HepG2 (cell line): ENCODE measurements around the gene EIF3B. TPM values are rescaled to one million over a fixed set of nuclear protein-coding genes. Genes with fewer than 3 reads are reported as not detected.
A peak's percentile ranks its signal among the peaks of the same experiment; 100 is the strongest.

Source experiments
- ATAC-seq: fragments of 200-7000 bp; cut with Tn5 transposase; 3 replicates; pipeline ENCODE4 v1.9.1; 2020; ENCODE audit warnings: mild to moderate bottlenecking, moderate library complexity
- BruUV-seq: library from RNA; stranded (reverse); fragments of 400-500 nt; replicated peaks from 2 replicates; lab custom pipeline; 2021; lab: Mats Ljungman, UMichigan
- CTCF ChIA-PET: fragments of 300-600 bp; formaldehyde crosslinking; extraction: SDS; loops from one replicate; lab custom pipeline; 2021; ENCODE audit warnings: low total read pairs, inconsistent platforms, low intra/inter-chr PET ratio; lab: Yijun Ruan, JAX
- POLR2A ChIA-PET: fragments of 350-600 bp; sonication (Branson Sonifier 250); formaldehyde crosslinking; loops from one replicate; lab custom pipeline; 2020; ENCODE audit warnings: antibody characterized with exemption, inconsistent platforms; lab: Yijun Ruan, JAX
- DNase-seq: peaks from one replicate; pipeline ENCODE4 v3.0.0-alpha.2; 2015; ENCODE audit warnings: low spot score
- FAIRE-seq: peaks from 3 replicates; lab custom pipeline; 2011; peaks lifted over from hg19 to GRCh38; lab: Jason Lieb, UNC
- H2AFZ ChIP-seq: one replicate; pipeline ENCODE4 v1.6.1; 2011; ENCODE audit warnings: low read length, inconsistent platforms
- H3K27ac ChIP-seq: fragments of 300-600 bp; 3 replicates; pipeline ENCODE4 v1.8.0; 2011; ENCODE audit warnings: mixed run types, mild to moderate bottlenecking, mixed read lengths, low read length, inconsistent platforms; ENCODE audit not compliant: insufficient read depth; ENCODE audit errors: extremely low read length
- H3K27me3 ChIP-seq, 2 experiments: fragments of 200-600 bp in 1 of 2; 2 replicates in 1 of 2; 3 replicates in 1 of 2; pipeline versions ENCODE4 v1.6.0 to v1.8.0; 2011; ENCODE audit warnings: low read length in 2 of 2, mild to moderate bottlenecking in 2 of 2, moderate library complexity in 2 of 2, inconsistent platforms in 1 of 2; ENCODE audit not compliant: insufficient read depth in 2 of 2, control insufficient read depth in 1 of 2
- H3K36me3 ChIP-seq, 2 experiments: fragments of 200-600 bp in 1 of 2; replicated peaks in 1 of 2; 2 replicates in 1 of 2; 3 replicates in 1 of 2; pipeline versions ENCODE4 v1.5.1 to v1.8.0; 2011; ENCODE audit warnings: low read length in 2 of 2, inconsistent platforms in 1 of 2; ENCODE audit not compliant: insufficient read depth in 2 of 2, control insufficient read depth in 1 of 2
- H3K4me1 ChIP-seq: 2 replicates; pipeline ENCODE4 v1.5.1; 2012; ENCODE audit warnings: low read length, inconsistent platforms; ENCODE audit not compliant: insufficient read depth
- H3K4me2 ChIP-seq: 2 replicates; pipeline ENCODE4 v1.6.0; 2011; ENCODE audit warnings: low read depth, low read length, inconsistent platforms
- H3K4me3 ChIP-seq, 3 experiments: fragments of 200-600 bp in 1 of 3; sonication (generic), shearing (Covaris generic) in 1 of 3; replicated peaks in 1 of 3; 2 replicates each; pipeline ENCODE4 v1.5.1; 2011 to 2016; ENCODE audit warnings: low read length in 3 of 3, inconsistent platforms in 2 of 3, low read depth in 2 of 3, mild to moderate bottlenecking in 2 of 3, control low read depth in 1 of 3, mixed read lengths in 1 of 3; ENCODE audit not compliant: insufficient read depth in 1 of 3
- H3K79me2 ChIP-seq: one replicate; pipeline ENCODE4 v1.6.1; 2011; ENCODE audit warnings: low read length, inconsistent platforms; ENCODE audit not compliant: insufficient read depth
- H3K9ac ChIP-seq: 2 replicates; pipeline ENCODE4 v1.6.0; 2011; ENCODE audit warnings: mild to moderate bottlenecking, low read depth, low read length, inconsistent platforms; ENCODE audit not compliant: insufficient read depth
- H3K9me3 ChIP-seq: 2 replicates; pipeline ENCODE4 v1.5.1; 2012; ENCODE audit warnings: mild to moderate bottlenecking, low read length
- H4K20me1 ChIP-seq: 2 replicates; pipeline ENCODE4 v1.6.0; 2011; ENCODE audit warnings: inconsistent platforms, mild to moderate bottlenecking, low read length, moderate library complexity; ENCODE audit not compliant: insufficient read depth
- AGO2 ChIP-seq: fragments of 200-400 bp; formaldehyde crosslinking; optimal IDR thresholded peaks from 2 replicates; pipeline ENCODE3; 2017; ENCODE audit warnings: mild to moderate bottlenecking, low read depth, low read length, moderate library complexity
- CENPBD1 ChIP-seq: sonication (generic); formaldehyde crosslinking; IDR thresholded peaks from 2 replicates; pipeline ENCODE4 v1.8.0; 2022; ENCODE audit warnings: missing genetic modification reagents, low read depth, mild to moderate bottlenecking, borderline replicate concordance
- FOXA3 ChIP-seq: IDR thresholded peaks from 2 replicates; pipeline ENCODE4 v1.6.1; 2016; ENCODE audit warnings: missing genetic modification reagents, missing compliant biosample characterization
- TBX3 ChIP-seq: fragments of 450-650 bp; IDR thresholded peaks from 2 replicates; pipeline ENCODE4 v1.6.1; 2017; ENCODE audit warnings: antibody characterized with exemption, mild to moderate bottlenecking, inconsistent platforms, borderline replicate concordance
- XBP1 ChIP-seq: sonication (generic); formaldehyde crosslinking; IDR thresholded peaks from 2 replicates; pipeline ENCODE4 v1.5.0; 2020; ENCODE audit warnings: missing genetic modification reagents
- ZNF317 ChIP-seq: sonication (generic); formaldehyde crosslinking; IDR thresholded peaks from 2 replicates; pipeline ENCODE4 v1.5.0; 2020; ENCODE audit warnings: mild to moderate bottlenecking, missing genetic modification reagents
- ZNF572 ChIP-seq: sonication (generic); formaldehyde crosslinking; IDR thresholded peaks from 2 replicates; pipeline ENCODE4 v1.5.1; 2020; ENCODE audit warnings: mild to moderate bottlenecking, missing genetic modification reagents
- ZNF674 ChIP-seq: sonication (generic); formaldehyde crosslinking; IDR thresholded peaks from 2 replicates; pipeline ENCODE4 v1.5.0; 2020; ENCODE audit warnings: low read depth, mild to moderate bottlenecking, missing genetic modification reagents
- ZSCAN12 ChIP-seq: sonication (generic); formaldehyde crosslinking; IDR thresholded peaks from 2 replicates; pipeline ENCODE4 v1.9.0; 2021; ENCODE audit warnings: mild to moderate bottlenecking, missing genetic modification reagents
- WGBS: methylation state at CpG from one replicate; pipeline ENCODE4 v1.1.6; 2017; ENCODE audit warnings: low lambda C conversion rate; 5-methylcytosine and 5-hydroxymethylcytosine counted together
- in situ Hi-C: cut with HindIII; loops from 2 replicates; pipeline ENCODE4 v1.10.0; 2017; ENCODE audit warnings: low pct_unique_long_range_greater_than_20kb; ENCODE audit not compliant: extremely low pct_ligation_motif_present
- intact Hi-C: fragments of 100-400 bp; cut with micrococcal nuclease; formaldehyde crosslinking; loops from one replicate; pipeline ENCODE4 v1.10.0; 2022; ENCODE audit not compliant: unreplicated experiment
- polyA plus RNA-seq, 8 experiments: library from polyadenylated mRNA; depleted of rRNA in 3 of 8; stranded (reverse) in 7 of 8; unstranded in 1 of 8; fragments of >200 nt; fragmentation: Illumina TruSeq in 4 of 8; extraction: Trizol in 4 of 8; gene quantifications; 2 replicates each; pipeline versions ENCODE4 v1.2.1 to v1.2.3, GENCODE V29; 2011 to 2016; ENCODE audit warnings: low read depth in 4 of 8, missing spikeins in 1 of 8, mixed read lengths in 1 of 8; ENCODE audit not compliant: insufficient read depth in 1 of 8
- total RNA-seq, 5 experiments: library from RNA; depleted of rRNA; stranded (reverse); fragments of >200 nt; fragmentation: Illumina TruSeq; extraction: Trizol; gene quantifications; 2 replicates each; pipeline ENCODE4 v1.2.3, GENCODE V29; 2016; ENCODE audit warnings: low read depth in 1 of 5
- TF ChIP-seq, protein P1 (sequence below): sonication (generic); formaldehyde crosslinking; IDR thresholded peaks from 2 replicates; pipeline ENCODE4 v1.4.0; 2020; ENCODE audit warnings: missing genetic modification reagents
- TF ChIP-seq, protein P2 (sequence below): sonication (generic); formaldehyde crosslinking; IDR thresholded peaks from 2 replicates; pipeline ENCODE4 v1.4.0; 2020; ENCODE audit warnings: missing genetic modification reagents; ENCODE audit errors: not compliant biosample characterization
- TF ChIP-seq, protein P3 (sequence below): IDR thresholded peaks from 2 replicates; pipeline ENCODE4 v1.6.1; 2016; ENCODE audit warnings: mild to moderate bottlenecking, missing biosample characterization, missing genetic modification reagents

The EIF3B gene
- total and polyA plus RNA-seq, 2 of the 13 experiments (the other 11 are each of a cell fraction or from before 2014, with no cell fraction given) = 92.2 to 241 TPM

DNA sequence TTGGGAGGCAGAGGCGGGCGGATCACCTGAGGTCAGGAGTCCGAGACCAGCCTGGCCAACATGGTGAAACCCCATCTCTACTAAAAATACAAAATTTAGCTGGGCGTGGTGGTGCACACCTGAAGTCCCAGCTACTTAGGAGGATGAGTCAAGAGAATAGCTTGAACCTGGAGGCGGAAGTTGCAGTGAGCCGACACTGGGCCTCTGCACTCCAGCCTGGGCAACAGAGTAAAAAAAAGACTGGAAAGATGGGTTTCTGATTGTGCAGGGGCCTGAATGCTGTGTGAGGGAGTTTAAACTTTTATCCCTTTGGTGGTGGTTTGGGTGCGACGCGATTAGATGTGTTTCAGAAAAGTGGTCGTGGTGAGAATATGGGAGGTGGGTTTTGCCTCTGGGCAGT, 50.6 kb downstream of the EIF3B start:
- POLR2A ChIA-PET = interaction anchor here (2.7 kb wide), 1 partner anchor 7 kb away, joined by 23 read pairs; no protein-coding TSS in a partner anchor
- Histone ChIP-seq H3K9me3 (no peaks in the 10 kb centered on the region), H3K9ac (no peak overlapping the region), H3K4me3 (peak overlapping the region in 1 of 3 experiments; percentile 80; a peak in 2 of 6 replicates), H3K4me2 (peak overlapping the region; percentile 81), H3K27ac (no peak overlapping the region), H3K36me3 (no peaks in the 10 kb centered on the region), H2AFZ (no peak overlapping the region), H3K79me2 (peaks cover 34% of the 10 kb centered on the region), H4K20me1 (peaks cover 8% of the 10 kb centered on the region; the same call in 1 of the 2 replicates), H3K4me1 (peaks cover 44% of the 10 kb centered on the region), H3K27me3 (no peaks in the 10 kb centered on the region)
- intact Hi-C loops = no loop called here
- no peak for TF ChIP-seq ZNF317 (CRISPR knock-in tag)
- peak; percentile 2 for TF ChIP-seq AGO2
- TF ChIP-seq ZNF674 = no peak
- WGBS = 97% methylated on average over 10 of the region's 10 CpGs
- CTCF ChIA-PET = no interaction called here
- BruUV-seq = no TSS peak
- no peak for DNase-seq
- in situ Hi-C loops = no loop called here
- FAIRE-seq = no peak
- no peak for ATAC-seq

DNA sequence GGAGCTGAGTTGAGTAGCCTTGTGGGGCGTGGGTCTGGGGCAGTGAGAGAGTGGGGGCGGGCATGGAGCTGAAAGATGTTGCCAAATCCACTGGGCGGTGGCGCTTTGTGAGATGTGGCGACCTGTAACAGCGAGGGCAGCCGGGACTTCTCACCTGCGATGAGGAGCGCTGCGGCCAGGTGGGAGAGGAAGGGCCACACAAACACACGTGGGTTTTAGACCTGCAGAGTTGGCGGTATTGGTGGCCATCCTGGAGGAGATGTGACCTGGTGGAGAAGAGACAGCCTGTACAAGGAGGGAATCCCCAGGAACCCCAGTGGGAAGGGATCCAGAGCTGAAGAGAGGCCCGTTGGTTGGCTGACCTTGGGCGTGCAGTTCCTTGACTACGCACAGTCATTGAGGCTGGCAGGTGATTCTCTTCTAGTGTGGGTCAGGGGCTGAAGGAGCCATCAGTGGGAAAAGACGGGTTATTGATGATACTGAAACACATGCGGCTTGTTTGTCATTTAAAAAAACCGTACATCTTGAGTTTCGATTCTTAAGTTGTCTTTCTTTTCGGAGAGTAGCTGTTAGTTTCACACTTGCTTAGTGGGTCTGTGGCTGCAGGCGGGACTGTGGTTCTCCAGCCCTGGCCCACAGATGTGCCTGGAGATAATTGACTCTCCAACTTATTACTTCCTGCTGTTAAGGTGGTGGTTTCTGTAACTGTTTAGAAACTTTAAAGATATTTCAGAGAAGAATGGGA, 51.1 kb downstream of the EIF3B start:
- Histone ChIP-seq H3K27me3 (no peaks in the 10 kb centered on the region), H2AFZ (no peak overlapping the region), H3K9me3 (no peaks in the 10 kb centered on the region), H3K4me3 (peak overlapping the region in 1 of 3 experiments; percentile 80; a peak in 1 of 6 replicates), H3K27ac (no peak overlapping the region), H3K36me3 (no peaks in the 10 kb centered on the region), H3K9ac (no peak overlapping the region), H3K4me2 (peak overlapping the region; percentile 81; the same call in 1 of the 2 replicates), H4K20me1 (peaks cover 8% of the 10 kb centered on the region; the same call in 1 of the 2 replicates), H3K79me2 (peaks cover 37% of the 10 kb centered on the region), H3K4me1 (peaks cover 47% of the 10 kb centered on the region)
- no TSS peak for BruUV-seq
- intact Hi-C loops (no loop called here), in situ Hi-C loops (no loop called here)
- ChIA-PET CTCF (no interaction called here), POLR2A (no interaction called here)
- FAIRE-seq (no peak), DNase-seq (no peak), ATAC-seq (no peak)
- WGBS = 96% methylated on average over 21 of the region's 21 CpGs
- TF ChIP-seq, protein P1, sequence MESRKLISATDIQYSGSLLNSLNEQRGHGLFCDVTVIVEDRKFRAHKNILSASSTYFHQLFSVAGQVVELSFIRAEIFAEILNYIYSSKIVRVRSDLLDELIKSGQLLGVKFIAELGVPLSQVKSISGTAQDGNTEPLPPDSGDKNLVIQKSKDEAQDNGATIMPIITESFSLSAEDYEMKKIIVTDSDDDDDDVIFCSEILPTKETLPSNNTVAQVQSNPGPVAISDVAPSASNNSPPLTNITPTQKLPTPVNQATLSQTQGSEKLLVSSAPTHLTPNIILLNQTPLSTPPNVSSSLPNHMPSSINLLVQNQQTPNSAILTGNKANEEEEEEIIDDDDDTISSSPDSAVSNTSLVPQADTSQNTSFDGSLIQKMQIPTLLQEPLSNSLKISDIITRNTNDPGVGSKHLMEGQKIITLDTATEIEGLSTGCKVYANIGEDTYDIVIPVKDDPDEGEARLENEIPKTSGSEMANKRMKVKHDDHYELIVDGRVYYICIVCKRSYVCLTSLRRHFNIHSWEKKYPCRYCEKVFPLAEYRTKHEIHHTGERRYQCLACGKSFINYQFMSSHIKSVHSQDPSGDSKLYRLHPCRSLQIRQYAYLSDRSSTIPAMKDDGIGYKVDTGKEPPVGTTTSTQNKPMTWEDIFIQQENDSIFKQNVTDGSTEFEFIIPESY (CRISPR knock-in tag) = peak; percentile 20; the same call in 1 of the 2 replicates
- TF ChIP-seq FOXA3 (CRISPR knock-in tag) (no peak), ZNF572 (no peak), XBP1 (CRISPR knock-in tag) (no peak), ZSCAN12 (CRISPR knock-in tag) (no peak), CENPBD1 (CRISPR knock-in tag) (no peak), TBX3 (no peak)
- TF ChIP-seq, protein P2, sequence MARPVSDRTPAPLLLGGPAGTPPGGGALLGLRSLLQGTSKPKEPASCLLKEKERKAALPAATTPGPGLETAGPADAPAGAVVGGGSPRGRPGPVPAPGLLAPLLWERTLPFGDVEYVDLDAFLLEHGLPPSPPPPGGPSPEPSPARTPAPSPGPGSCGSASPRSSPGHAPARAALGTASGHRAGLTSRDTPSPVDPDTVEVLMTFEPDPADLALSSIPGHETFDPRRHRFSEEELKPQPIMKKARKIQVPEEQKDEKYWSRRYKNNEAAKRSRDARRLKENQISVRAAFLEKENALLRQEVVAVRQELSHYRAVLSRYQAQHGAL (CRISPR knock-in tag) = no peak
- TF ChIP-seq, protein P3, sequence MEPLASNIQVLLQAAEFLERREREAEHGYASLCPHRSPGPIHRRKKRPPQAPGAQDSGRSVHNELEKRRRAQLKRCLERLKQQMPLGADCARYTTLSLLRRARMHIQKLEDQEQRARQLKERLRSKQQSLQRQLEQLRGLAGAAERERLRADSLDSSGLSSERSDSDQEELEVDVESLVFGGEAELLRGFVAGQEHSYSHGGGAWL (CRISPR knock-in tag) = no peak
